NK-92 treated with Interleukin-12 subunit alpha and Interleukin-12 subunit beta, amount 100 ng/mL, for 24 hours (cell line): ENCODE data around the gene SPI1.
"Not testable (repeated sequence)": the region's sequence is repeated elsewhere in the genome, so short reads cannot be mapped to it uniquely, and the experiment has no call there.

Experiments
- DNase-seq: peaks from one replicate; lab custom pipeline; 2025; lab: John Stamatoyannopoulos, UW

The SPI1 gene

DNA sequence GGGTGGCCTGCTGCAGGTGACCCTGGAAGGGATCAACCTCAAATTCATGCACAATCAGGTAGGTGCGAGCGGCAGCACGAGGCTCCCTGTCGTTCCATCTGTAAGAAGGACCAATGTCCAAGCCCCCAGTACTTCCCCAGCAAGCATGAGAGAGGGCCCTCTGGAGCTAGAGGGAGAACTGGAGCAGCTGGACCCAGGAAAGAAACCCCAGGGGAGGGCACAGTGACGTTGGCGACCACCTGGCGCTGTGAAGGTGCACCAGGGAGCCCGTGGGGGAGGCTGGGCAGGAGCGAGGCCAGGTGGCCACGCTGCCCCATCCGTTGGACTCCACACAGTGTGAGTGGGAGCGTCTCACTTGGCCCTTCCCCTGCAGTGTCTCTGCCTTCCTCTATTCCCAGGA lies 53.8 kb downstream of the SPI1 start:
- no peak for DNase-seq

DNA sequence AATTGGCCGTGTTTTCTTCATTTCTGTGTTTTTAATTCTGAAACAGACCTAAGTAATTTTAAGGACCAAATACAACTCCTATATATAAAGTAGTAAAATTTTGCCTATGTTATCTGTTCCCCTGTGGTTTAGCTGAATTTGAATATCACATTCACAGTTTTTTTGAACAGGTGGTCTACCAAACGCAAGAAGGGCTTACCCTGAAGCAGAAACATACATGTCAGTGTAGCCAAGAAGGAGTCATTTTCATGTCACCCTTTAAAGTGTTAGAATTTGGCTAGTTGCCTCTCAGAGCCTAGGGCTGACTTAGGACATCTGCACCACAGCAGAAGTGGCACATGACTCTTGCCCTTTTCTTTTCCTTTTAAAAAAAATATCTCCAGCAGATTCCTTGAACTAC lies 60.2 kb downstream of the SPI1 start:
- DNase-seq, result no peak

DNA sequence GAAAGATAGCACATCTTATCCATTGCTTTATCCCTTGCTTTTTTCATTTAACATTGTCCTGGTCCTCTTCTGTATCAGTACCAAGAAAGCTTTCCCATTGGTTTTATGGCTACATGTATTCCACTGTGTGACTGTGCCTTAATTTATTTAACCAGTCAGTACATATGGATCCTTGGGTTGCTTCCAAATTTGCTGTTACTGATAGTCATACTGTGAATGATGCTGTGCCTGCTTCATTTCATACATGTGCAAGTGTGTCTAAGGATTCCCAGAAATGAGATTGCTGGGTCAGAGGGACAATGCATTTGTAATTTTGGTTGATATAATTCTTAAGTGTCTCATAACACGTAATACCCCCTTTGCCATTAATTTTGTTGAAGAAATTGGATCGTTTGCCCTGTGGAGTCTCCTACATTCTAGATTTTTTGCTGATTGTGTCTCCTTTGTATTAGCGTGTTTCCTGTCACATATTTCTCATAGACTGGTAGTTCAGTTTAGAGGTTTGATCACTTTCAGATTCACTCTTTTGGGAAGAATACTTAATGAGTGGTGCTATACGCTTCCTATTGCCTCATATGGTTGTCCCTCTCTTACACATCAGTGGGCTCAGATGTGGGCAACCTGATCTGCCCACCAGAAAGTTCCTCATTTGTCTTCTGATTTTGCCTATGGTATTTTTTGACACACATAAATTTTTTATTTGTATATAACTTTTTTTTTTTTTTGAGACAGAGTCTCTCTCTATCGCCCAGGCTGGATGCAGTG lies 61.1 kb downstream of the SPI1 start:
- no peak for DNase-seq

DNA sequence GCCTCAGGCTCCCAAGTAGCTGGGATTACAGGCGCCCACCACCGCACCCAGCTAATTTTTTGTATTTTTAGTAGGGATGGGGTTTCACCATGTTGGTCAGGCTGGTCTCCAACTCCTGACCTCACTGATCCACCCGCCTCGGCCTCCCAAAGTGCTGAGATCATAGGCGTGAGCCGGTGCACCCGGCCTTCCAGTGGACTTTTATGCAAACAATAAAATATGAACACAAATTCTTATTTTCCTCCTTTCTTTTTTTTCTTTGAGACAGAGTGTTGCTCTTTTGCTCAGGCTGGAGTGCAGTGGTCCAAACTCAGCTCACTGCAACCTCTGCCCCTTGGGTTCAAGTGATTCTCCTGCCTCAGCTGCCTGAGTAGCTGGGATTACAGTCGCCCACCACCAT lies 61.8 kb downstream of the SPI1 start:
- DNase-seq, result not testable (repeated sequence)

DNA sequence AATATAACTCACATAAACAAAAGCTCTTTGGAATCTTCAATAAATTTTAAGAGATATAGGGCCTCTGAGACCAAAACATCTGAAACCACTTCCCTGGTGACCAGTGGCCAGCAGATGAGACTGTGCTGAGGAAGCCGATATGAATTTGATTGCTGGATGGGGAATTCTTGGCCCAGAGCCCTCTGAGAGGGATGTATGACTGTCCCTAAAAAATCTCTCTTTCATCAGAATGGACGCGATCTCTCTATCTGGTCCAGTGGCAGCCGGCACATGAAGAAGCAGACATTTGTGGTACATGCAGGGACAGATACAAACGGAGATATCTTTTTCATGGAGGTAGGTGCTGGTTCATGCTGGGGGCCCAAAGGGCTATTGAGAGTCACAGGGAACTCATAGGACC lies 63.4 kb downstream of the SPI1 start:
- DNase-seq, result no peak

DNA sequence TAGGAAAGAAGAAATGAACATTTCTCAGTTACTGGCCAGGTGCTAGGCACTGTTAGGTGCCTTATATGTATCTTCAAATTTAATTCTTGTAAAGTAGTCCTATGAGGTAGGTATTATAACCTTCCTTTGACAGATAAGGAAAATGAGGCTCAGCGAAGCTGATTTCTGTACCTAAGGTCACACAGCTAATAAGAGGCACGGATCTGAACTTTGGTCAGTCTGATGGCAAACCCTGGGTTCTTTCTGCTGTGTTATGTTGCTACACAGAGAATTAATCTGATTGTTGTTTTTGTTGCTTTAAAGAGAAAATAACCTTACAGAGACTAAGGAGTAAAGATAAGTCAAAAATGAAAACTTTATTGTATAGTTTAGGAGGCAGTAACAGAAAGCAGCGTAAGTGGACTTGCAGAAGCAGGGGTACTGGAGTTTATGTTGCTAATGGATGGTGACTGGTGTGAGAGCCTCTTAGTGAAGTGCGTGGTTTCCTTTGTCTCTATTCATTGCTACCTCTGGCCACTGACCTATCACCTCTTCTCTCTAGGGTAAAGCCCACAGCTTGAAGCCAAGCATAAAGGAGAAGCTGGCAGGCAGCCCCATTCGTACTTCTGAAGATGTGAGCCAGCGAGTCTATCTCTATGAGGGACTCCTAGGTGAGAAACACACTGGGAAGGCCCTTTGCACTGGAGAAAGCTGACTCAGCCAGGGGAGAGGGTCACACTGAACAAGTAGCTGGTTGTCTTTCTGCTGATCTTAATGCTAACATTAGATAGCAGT lies 70.1 kb downstream of the SPI1 start:
- no peak for DNase-seq

DNA sequence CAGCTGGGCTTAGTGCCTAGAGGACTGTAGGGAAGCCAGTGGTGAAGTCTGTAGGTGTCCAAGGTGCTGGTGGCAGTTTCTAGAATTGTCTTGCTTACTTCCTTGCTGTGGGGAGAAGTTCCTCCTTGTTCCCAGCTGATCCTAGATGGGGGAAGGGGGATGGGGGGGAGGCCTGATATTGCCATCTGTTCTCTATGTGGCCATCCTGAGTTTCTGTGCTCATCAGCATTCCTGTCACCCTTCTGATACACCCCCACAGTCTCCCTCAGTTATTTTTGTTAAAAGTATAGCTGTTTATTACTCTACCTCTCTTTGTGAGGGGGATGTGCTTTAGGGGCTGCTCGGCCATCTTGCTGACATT lies 71.9 kb downstream of the SPI1 start:
- DNase-seq, result no peak

DNA sequence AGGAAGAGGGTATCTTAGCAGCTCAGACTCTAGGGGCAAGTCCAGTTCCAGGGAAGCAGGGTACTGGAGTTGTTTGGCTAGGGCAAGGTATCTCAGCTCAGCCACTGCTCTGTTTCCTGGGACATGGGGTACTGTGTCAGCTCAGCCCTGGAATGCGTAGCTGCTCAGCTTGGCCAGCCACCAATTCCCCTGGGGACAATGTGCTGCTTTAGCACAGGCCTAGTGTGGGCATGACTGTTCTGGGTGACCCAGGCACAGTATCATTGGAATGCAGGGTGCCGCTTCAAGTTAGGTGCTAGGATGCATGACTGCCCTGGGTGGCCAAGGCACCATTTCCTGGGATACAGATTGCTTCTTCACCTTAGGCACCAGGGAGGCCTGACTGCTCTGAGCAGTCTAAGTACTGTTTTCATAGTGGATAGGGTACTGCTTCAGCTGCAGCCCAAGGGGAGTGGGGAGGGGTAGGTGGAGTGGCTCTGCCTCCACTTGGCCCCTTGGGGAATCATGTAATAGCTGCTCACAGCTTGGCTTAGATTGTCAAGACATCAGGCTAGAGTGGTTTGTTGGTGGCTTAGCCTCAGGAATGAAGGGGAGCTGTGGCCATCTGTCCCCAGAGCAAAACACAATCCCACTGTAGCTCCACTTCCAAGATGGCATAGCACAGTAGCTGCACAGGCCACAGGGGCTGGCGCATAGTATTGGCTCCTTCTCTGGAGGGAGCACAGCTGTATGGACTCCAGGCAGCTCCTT lies 72.4 kb downstream of the SPI1 start:
- no peak for DNase-seq
